PC-9 (cell line): ENCODE data around the gene CLEC16A.

Experiments used
- CTCF ChIP-seq: fragments of 200-600 bp; sonication (generic); conservative IDR thresholded peaks from 2 replicates; pipeline ENCODE4 v1.6.1; 2017; ENCODE audit warnings: mixed run types, antibody characterized with exemption, mild to moderate bottlenecking, moderate library complexity
- EZH2 ChIP-seq: fragments of 200-600 bp; sonication (generic); IDR thresholded peaks from 2 replicates; pipeline ENCODE4 v1.8.0; 2017; ENCODE audit warnings: antibody characterized with exemption, low read depth

GRCh38 chr16:11203111-11203623 is 258.8 kb downstream of the CLEC16A start:
- TF ChIP-seq CTCF (no peak), EZH2 (no peak)
